Neural progenitor cell (in vitro differentiated cells): ENCODE measurements around the gene MAP2K5.

Experiments
- EZH2phosphoT487 ChIP-seq: fragments of 200-600 bp; sonication (generic); IDR thresholded peaks from 2 replicates; pipeline ENCODE4 v1.6.1; 2017; ENCODE audit warnings: antibody characterized with exemption
- TF ChIP-seq, protein P1 (sequence below): fragments of 200-600 bp; sonication (generic); IDR thresholded peaks from 2 replicates; pipeline ENCODE4 v1.5.1; 2017; ENCODE audit warnings: antibody characterized with exemption, mild to moderate bottlenecking

DNA sequence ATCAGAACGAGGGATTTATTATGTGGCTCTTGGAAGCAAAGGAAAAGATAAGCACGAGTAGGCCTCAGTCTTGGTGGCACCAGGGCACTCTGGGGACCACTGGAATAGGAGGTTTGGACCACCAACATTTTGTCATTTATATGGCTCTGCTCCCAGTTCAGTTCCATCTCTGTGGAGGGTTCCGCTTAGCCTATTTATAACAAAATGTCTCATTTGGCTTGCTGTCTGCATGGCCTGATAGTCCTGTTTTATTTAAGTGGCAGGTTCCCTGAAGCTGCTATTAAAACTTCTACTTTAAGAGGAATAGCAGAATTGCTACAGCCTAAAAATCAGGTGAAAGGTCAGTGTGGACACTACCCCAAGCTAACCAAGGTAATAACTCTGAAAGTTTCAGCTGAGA is 27.2 kb downstream of the MAP2K5 start:
- TF ChIP-seq, protein P1, sequence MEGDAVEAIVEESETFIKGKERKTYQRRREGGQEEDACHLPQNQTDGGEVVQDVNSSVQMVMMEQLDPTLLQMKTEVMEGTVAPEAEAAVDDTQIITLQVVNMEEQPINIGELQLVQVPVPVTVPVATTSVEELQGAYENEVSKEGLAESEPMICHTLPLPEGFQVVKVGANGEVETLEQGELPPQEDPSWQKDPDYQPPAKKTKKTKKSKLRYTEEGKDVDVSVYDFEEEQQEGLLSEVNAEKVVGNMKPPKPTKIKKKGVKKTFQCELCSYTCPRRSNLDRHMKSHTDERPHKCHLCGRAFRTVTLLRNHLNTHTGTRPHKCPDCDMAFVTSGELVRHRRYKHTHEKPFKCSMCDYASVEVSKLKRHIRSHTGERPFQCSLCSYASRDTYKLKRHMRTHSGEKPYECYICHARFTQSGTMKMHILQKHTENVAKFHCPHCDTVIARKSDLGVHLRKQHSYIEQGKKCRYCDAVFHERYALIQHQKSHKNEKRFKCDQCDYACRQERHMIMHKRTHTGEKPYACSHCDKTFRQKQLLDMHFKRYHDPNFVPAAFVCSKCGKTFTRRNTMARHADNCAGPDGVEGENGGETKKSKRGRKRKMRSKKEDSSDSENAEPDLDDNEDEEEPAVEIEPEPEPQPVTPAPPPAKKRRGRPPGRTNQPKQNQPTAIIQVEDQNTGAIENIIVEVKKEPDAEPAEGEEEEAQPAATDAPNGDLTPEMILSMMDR, result no peak
- no peak for TF ChIP-seq EZH2phosphoT487
